ENCODE measurements around the gene VPS11.

DNA sequence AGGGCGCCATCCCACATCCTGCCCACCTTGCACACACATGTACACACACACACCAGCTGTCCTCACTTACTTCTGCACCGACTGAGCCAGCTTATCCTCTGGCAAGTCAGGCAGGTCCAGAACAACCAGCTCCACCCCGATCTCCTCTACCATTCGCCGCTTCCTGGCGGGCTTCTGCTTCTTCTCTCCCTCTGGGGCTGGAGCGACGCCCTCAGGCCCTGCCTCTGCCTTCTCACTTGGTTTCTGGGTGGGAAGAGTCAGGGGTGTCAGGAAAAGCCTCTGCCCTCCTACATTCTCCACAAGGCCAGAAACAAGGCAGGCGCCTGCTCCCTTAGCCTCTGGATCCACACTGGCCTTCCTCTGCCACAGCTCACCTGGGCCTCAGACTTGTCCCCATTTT is 19.0 kb upstream of the VPS11 start:
- TF ChIP-seq, protein P1, sequence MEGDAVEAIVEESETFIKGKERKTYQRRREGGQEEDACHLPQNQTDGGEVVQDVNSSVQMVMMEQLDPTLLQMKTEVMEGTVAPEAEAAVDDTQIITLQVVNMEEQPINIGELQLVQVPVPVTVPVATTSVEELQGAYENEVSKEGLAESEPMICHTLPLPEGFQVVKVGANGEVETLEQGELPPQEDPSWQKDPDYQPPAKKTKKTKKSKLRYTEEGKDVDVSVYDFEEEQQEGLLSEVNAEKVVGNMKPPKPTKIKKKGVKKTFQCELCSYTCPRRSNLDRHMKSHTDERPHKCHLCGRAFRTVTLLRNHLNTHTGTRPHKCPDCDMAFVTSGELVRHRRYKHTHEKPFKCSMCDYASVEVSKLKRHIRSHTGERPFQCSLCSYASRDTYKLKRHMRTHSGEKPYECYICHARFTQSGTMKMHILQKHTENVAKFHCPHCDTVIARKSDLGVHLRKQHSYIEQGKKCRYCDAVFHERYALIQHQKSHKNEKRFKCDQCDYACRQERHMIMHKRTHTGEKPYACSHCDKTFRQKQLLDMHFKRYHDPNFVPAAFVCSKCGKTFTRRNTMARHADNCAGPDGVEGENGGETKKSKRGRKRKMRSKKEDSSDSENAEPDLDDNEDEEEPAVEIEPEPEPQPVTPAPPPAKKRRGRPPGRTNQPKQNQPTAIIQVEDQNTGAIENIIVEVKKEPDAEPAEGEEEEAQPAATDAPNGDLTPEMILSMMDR (conservative IDR thresholded peaks at IDR 0.05; ENCODE audit: low read length): no peak
- no peak for TF ChIP-seq EZH2phosphoT487 (IDR thresholded peaks at IDR 0.05; ENCODE audit: borderline replicate concordance)
